ENCODE measurements around the gene P4HA3.

Gene P4HA3

GRCh38 chr11:74319139-74319816 is 7.8 kb upstream of the P4HA3 start:
- peak; percentile 89 for ATAC-seq
- TF ChIP-seq ZC3H10 (CRISPR knock-in tag; IDR thresholded peaks at IDR 0.05) = no peak
- TF ChIP-seq CSDC2 (CRISPR knock-in tag; IDR thresholded peaks at IDR 0.05) = no peak
- TF ChIP-seq CREB5 (CRISPR knock-in tag; IDR thresholded peaks at IDR 0.05; ENCODE audit: low read depth) = no peak
- no peak for TF ChIP-seq POU6F1 (CRISPR knock-in tag; IDR thresholded peaks at IDR 0.05; ENCODE audit: borderline replicate concordance, low read depth)
- no peak for TF ChIP-seq ZNF565 (CRISPR knock-in tag; conservative IDR thresholded peaks at IDR 0.05; ENCODE audit: low read depth)
- no peak for TF ChIP-seq GLIS3 (CRISPR knock-in tag; IDR thresholded peaks at IDR 0.05)
- TF ChIP-seq ESRRG (CRISPR knock-in tag; IDR thresholded peaks at IDR 0.05) = no peak
- no peak for TF ChIP-seq TCF4 (CRISPR knock-in tag; IDR thresholded peaks at IDR 0.05; ENCODE audit: borderline replicate concordance)
- no peak for TF ChIP-seq PPARA (CRISPR knock-in tag; IDR thresholded peaks at IDR 0.05; ENCODE audit: borderline replicate concordance)

GRCh38 chr11:74318241-74318932 is 6.9 kb upstream of the P4HA3 start:
- TF ChIP-seq CSDC2 (CRISPR knock-in tag; IDR thresholded peaks at IDR 0.05) (no peak), ZFP3 (CRISPR knock-in tag; IDR thresholded peaks at IDR 0.05) (no peak), PPARA (CRISPR knock-in tag; IDR thresholded peaks at IDR 0.05; ENCODE audit: borderline replicate concordance) (no peak), RARB (CRISPR knock-in tag; IDR thresholded peaks at IDR 0.05) (no peak), ZFP30 (CRISPR knock-in tag; IDR thresholded peaks at IDR 0.05) (no peak), ZC3H10 (CRISPR knock-in tag; IDR thresholded peaks at IDR 0.05) (no peak), TOX (CRISPR knock-in tag; IDR thresholded peaks at IDR 0.05; ENCODE audit: borderline replicate concordance) (no peak), POU6F1 (CRISPR knock-in tag; IDR thresholded peaks at IDR 0.05; ENCODE audit: borderline replicate concordance, low read depth) (no peak), TSHZ2 (CRISPR knock-in tag; IDR thresholded peaks at IDR 0.05) (no peak), GLIS3 (CRISPR knock-in tag; IDR thresholded peaks at IDR 0.05) (no peak), ZNF8 (CRISPR knock-in tag; IDR thresholded peaks at IDR 0.05) (no peak), TCF4 (CRISPR knock-in tag; IDR thresholded peaks at IDR 0.05; ENCODE audit: borderline replicate concordance) (no peak), OSR1 (CRISPR knock-in tag; IDR thresholded peaks at IDR 0.05) (no peak)
- peak; percentile 87 for ATAC-seq

- no peak for ATAC-seq
- no peak for TF ChIP-seq CSRNP3 (CRISPR knock-in tag; IDR thresholded peaks at IDR 0.05)
- no peak for TF ChIP-seq GLIS3 (CRISPR knock-in tag; IDR thresholded peaks at IDR 0.05)
- no peak for TF ChIP-seq ZFP30 (CRISPR knock-in tag; IDR thresholded peaks at IDR 0.05)
- no peak for TF ChIP-seq ISL1 (CRISPR knock-in tag; IDR thresholded peaks at IDR 0.05)
- no peak for TF ChIP-seq ESRRG (CRISPR knock-in tag; IDR thresholded peaks at IDR 0.05)
- TF ChIP-seq POU6F1 (CRISPR knock-in tag; IDR thresholded peaks at IDR 0.05; ENCODE audit: borderline replicate concordance, low read depth) = no peak
- no peak for TF ChIP-seq TOX (CRISPR knock-in tag; IDR thresholded peaks at IDR 0.05; ENCODE audit: borderline replicate concordance)
- no peak for TF ChIP-seq BACH2 (CRISPR knock-in tag; IDR thresholded peaks at IDR 0.05; ENCODE audit: borderline replicate concordance)
- no peak for TF ChIP-seq SNAI2 (CRISPR knock-in tag; IDR thresholded peaks at IDR 0.05)
- no peak for TF ChIP-seq TCF4 (CRISPR knock-in tag; IDR thresholded peaks at IDR 0.05; ENCODE audit: borderline replicate concordance)
- TF ChIP-seq ZNF565 (CRISPR knock-in tag; conservative IDR thresholded peaks at IDR 0.05; ENCODE audit: low read depth) = no peak
- no peak for TF ChIP-seq TSHZ2 (CRISPR knock-in tag; IDR thresholded peaks at IDR 0.05)
- no peak for TF ChIP-seq CSDC2 (CRISPR knock-in tag; IDR thresholded peaks at IDR 0.05)
- TF ChIP-seq ZC3H10 (CRISPR knock-in tag; IDR thresholded peaks at IDR 0.05) = no peak
These were observed 5.5 kb upstream of the P4HA3 start for GRCh38 chr11:74316772-74317505.
